NCI-H2227 treated with DMSO at 0.1 percent for 48 hours (cell line): ENCODE measurements around the gene FBLIM1.

Source experiments
- DNase-seq: peaks from one replicate; lab custom pipeline; 2025; lab: John Stamatoyannopoulos, UW

FBLIM1 gene, protein sequence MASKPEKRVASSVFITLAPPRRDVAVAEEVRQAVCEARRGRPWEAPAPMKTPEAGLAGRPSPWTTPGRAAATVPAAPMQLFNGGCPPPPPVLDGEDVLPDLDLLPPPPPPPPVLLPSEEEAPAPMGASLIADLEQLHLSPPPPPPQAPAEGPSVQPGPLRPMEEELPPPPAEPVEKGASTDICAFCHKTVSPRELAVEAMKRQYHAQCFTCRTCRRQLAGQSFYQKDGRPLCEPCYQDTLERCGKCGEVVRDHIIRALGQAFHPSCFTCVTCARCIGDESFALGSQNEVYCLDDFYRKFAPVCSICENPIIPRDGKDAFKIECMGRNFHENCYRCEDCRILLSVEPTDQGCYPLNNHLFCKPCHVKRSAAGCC

GRCh38 chr1:15758343-15758931 is at the start of gene FBLIM1:
FBLIM1 (plus strand) TSS chr1:15758795; CDS start chr1:15764984, 6,189 bp downstream.
- DNase-seq = no peak

GRCh38 chr1:15709226-15709625 is 49.4 kb upstream of the FBLIM1 start:
- no peak for DNase-seq

DNA sequence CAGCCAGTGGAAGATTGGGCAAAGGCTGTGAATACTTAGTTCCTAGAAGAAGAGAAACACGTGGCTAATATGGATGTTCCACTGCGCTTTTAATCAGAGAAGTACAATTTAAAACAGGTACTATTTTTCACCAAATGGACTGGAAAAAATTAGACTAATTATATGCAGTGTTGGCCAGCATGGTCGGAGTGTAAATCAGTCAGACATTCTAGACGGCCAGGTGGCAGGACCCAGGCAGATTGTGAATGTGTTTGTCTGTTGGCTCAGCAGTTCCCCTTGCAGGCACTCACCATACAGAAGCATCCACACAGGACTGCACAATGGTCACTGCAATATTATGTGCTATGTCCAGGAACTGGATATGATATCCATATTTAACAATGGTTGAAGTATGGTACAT is 46.4 kb upstream of the FBLIM1 start:
- DNase-seq = no peak

- no peak for DNase-seq
Measured at GRCh38 chr1:15714406-15715136, 44.0 kb upstream of the FBLIM1 start.

- DNase-seq = no peak
Measured at GRCh38 chr1:15717418-15718125, 41.0 kb upstream of the FBLIM1 start.

GRCh38 chr1:15718199-15718601 is 40.4 kb upstream of the FBLIM1 start:
- no peak for DNase-seq

GRCh38 chr1:15719381-15720120 is 39.0 kb upstream of the FBLIM1 start:
- DNase-seq = no peak

DNA sequence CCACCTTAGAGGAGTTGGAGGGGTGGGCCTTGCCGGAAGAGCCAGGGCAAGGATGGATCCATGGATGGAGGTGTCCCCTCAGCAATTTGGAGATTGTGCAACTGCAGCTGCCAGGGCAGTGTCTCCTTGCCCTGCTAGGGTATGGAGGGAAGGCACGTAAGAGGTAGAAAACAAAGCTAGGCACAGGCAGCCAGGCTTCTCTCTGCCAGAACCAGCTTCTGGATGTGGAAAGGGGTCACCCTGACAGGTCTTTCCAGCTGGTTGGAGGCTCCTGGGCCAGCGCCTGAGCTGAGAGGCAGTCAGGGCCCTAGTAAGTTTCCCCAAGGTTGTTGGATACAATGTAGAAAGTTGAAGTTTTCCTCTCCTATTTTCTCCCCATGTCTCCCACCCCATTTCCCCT is 37.7 kb upstream of the FBLIM1 start:
- no peak for DNase-seq

DNA sequence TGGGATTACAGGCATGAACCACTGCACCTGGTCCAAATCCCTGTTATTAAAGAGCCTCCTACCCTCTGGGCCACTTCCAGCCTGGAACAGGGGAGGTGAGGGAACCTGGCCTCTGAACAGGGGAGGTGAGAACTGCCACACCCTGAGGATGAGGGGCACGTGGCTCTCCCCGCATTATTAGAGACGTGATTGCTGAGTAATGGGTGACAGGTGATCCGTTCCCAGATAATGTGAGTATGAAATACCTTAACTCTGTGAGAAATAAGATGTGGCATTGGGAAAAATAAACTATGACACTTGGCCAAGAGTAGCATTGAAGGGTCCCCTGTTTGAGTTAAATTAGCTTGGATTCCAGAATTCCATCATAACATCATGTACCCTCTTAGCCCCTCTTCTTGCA is 36.2 kb upstream of the FBLIM1 start:
- no peak for DNase-seq

GRCh38 chr1:15722836-15723532 is 35.6 kb upstream of the FBLIM1 start:
- DNase-seq = no peak

GRCh38 chr1:15723631-15724246 is 34.9 kb upstream of the FBLIM1 start:
- DNase-seq = no peak

GRCh38 chr1:15724949-15725880 is 33.4 kb upstream of the FBLIM1 start:
- no peak for DNase-seq

GRCh38 chr1:15726508-15726907 is 32.1 kb upstream of the FBLIM1 start:
- no peak for DNase-seq

GRCh38 chr1:15727021-15727420 is 31.6 kb upstream of the FBLIM1 start:
- DNase-seq = no peak

DNA sequence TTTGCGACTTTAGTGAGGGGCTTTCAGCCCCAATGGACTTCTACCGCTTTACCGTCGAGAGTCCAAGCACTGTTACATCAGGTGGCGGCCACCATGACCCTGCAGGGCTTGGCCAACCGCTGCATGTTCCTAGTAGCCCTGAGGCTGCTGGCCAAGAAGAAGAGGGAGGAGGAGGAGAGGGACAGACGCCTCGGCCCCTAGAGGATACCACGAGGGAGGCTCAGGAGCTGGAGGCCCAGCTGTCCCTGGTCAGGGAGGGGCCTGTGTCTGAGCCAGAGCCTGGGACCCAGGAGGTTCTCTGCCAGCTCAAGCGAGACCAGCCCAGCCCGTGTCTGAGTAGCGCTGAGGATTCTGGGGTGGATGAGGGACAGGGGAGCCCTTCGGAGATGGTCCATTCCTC is 31.2 kb upstream of the FBLIM1 start:
- DNase-seq = no peak

DNA sequence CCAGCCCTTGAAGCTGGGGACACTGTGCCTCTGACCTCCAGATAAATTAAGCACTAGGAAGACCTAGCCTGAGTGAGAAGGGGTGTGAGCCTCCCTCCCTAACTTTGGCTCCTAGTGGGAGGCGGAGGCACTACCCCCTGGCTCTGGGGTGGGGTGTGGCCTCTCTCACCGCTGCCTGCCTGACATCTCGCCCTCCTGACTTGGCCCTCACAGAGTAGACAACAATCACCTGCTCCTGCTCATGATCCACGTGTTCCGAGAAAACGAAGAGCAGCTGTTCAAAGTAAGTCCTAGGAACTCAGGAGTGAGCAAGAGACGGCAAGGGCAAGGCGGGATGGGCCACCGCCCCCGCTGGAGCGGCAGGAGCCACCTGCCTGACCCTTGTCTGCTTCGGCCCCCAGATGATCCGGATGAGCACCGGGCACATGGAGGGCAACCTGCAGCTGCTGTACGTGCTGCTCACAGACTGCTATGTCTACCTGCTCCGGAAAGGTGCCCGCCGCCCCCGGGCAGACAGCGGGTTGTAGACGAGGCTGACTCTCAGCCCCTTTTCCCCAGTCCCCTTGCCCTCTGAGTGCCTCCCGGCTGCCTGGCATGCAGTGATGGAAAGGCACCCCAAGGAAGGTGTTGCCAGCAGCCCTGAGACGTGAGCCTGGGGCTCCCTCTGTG is 30.6 kb upstream of the FBLIM1 start:
- DNase-seq = no peak

DNA sequence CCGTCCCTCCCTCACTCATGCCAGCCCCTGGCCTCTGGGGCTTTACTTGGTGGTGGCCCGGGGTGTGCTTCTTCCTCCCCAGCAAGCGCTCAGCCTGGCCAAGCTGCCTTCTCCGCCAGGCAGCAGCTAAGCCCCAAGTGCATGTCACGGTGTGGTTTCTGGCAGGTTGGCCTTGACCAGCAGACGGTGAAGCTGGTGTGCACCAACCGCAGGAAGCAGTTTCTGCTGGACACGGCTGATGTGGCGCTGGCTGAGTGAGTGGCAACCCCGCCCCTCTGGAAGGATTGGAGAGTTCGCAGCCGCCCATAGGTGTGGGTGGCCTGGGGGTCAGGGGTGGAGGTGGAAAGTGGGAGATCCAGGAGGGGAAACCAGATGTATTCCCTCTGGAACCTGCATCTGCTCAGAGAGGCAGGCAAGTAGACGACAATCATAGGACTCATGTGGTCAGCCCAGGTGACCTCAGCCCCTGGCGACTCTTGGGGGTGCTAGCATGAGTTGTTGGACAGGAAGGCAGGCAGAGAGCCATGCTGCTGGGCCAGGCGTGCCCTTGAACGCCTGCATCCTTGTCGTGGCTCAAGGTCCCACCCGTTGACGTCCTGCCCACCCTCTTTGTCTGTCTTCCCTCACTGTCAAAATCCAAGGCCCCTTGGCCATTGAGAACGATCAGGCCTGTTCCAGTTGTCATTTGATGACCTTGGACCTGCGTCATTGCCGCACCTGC is 29.5 kb upstream of the FBLIM1 start:
- no peak for DNase-seq

- DNase-seq = no peak
Measured at GRCh38 chr1:15730423-15730822, 28.2 kb upstream of the FBLIM1 start.
